Bronchial epithelial cell (primary cell): Measurements from ENCODE around the gene PKD1. TPM values are rescaled to one million over a fixed set of nuclear protein-coding genes. Genes with fewer than 3 reads are reported as not detected.

Experiments
- DNase-seq: peaks from one replicate; pipeline ENCODE4 v3.0.0-alpha.2; 2010; ENCODE audit warnings: low read depth
- FAIRE-seq: peaks from 2 replicates; lab custom pipeline; 2011; peaks lifted over from hg19 to GRCh38; lab: Jason Lieb, UNC
- H3K27me3 ChIP-seq: 2 replicates; pipeline ENCODE4 v1.5.1; 2011; ENCODE audit warnings: low read length; ENCODE audit not compliant: control insufficient read depth, insufficient read depth
- H3K36me3 ChIP-seq: 2 replicates; pipeline ENCODE4 v1.5.1; 2011; ENCODE audit warnings: low read length; ENCODE audit not compliant: control insufficient read depth, insufficient read depth
- H3K4me3 ChIP-seq: 2 replicates; pipeline ENCODE4 v1.5.1; 2011; ENCODE audit warnings: mild to moderate bottlenecking, low read depth, low read length, control low read depth
- CTCF ChIP-seq: IDR thresholded peaks from 2 replicates; pipeline ENCODE4 v1.5.1; 2011; ENCODE audit warnings: mild to moderate bottlenecking, moderate library complexity, low read length, control low read depth, inconsistent platforms; ENCODE audit not compliant: insufficient read depth, severe bottlenecking
- total RNA-seq: library from RNA; depleted of rRNA; stranded (reverse); fragments of >200 nt; gene quantifications from 2 replicates; pipeline ENCODE4 v1.2.1, GENCODE V29; 2014

Gene PKD1
- total RNA-seq, 1 donor from 2014 or later = 56.1 TPM

GRCh38 chr16:2160915-2161551, 25.3 kb upstream of the PKD1 start:
- Histone ChIP-seq H3K4me3 (no peak overlapping the region), H3K36me3 (peaks cover 12% of the 10 kb centered on the region), H3K27me3 (no peaks in the 10 kb centered on the region)
- no peak for FAIRE-seq
- DNase-seq = no peak
- TF ChIP-seq CTCF = no peak

GRCh38 chr16:2159175-2159838, 23.6 kb upstream of the PKD1 start:
- Histone ChIP-seq H3K27me3 (no peaks in the 10 kb centered on the region), H3K36me3 (peaks cover 13% of the 10 kb centered on the region), H3K4me3 (no peak overlapping the region)
- DNase-seq (no peak), FAIRE-seq (no peak)
- no peak for TF ChIP-seq CTCF

- FAIRE-seq = no peak
- H3K36me3 ChIP-seq = peaks cover 16% of the 10 kb centered on the region
- H3K27me3 ChIP-seq = no peaks in the 10 kb centered on the region
- no peak overlapping the region for H3K4me3 ChIP-seq
- no peak for DNase-seq
- TF ChIP-seq CTCF = no peak
Observed at GRCh38 chr16:2158262-2158638, 22.6 kb upstream of the PKD1 start.

- FAIRE-seq = no peak
- H3K4me3 ChIP-seq = no peak overlapping the region
- DNase-seq = no peak
- H3K27me3 ChIP-seq = no peaks in the 10 kb centered on the region
- peaks cover 21% of the 10 kb centered on the region for H3K36me3 ChIP-seq
- no peak for TF ChIP-seq CTCF
Observed at GRCh38 chr16:2157480-2158261, 22.0 kb upstream of the PKD1 start.

GRCh38 chr16:2156849-2157224, 21.1 kb upstream of the PKD1 start:
- FAIRE-seq = no peak
- H3K27me3 ChIP-seq = no peaks in the 10 kb centered on the region
- peak overlapping the region; percentile 64 for H3K4me3 ChIP-seq
- H3K36me3 ChIP-seq = peaks cover 24% of the 10 kb centered on the region
- no peak for DNase-seq
- no peak for TF ChIP-seq CTCF
